Measurements from ENCODE around the gene SLC27A2.
"Not testable (repeated sequence)": the region's sequence is repeated elsewhere in the genome, so short reads cannot be mapped to it uniquely, and the experiment has no call there.

DNA sequence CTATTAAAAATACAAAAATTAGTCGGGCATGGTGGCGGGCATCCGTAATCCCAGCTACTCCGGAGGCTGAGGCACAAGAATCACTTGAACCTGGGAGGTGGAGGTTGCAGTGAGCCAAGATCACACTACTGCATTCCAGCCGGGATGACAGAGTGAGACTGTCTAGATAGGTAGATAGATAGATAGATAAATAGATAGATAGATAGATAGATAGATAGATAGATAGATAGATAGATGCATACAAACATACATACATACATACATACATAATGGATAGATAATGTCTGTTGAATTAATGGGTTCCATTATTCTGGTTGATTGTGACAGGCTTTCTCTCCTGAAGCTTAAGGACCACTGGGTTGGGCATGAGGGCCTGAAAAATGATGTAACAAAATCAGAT, 6.8 kb downstream of the SLC27A2 start:
- TF ChIP-seq, protein P1, sequence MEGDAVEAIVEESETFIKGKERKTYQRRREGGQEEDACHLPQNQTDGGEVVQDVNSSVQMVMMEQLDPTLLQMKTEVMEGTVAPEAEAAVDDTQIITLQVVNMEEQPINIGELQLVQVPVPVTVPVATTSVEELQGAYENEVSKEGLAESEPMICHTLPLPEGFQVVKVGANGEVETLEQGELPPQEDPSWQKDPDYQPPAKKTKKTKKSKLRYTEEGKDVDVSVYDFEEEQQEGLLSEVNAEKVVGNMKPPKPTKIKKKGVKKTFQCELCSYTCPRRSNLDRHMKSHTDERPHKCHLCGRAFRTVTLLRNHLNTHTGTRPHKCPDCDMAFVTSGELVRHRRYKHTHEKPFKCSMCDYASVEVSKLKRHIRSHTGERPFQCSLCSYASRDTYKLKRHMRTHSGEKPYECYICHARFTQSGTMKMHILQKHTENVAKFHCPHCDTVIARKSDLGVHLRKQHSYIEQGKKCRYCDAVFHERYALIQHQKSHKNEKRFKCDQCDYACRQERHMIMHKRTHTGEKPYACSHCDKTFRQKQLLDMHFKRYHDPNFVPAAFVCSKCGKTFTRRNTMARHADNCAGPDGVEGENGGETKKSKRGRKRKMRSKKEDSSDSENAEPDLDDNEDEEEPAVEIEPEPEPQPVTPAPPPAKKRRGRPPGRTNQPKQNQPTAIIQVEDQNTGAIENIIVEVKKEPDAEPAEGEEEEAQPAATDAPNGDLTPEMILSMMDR (IDR thresholded peaks at IDR 0.05), result not testable (repeated sequence)
- TF ChIP-seq POLR2A (IDR thresholded peaks at IDR 0.05), result not testable (repeated sequence)
